GM19438 (cell line): ENCODE data around the gene ZNRF3.

ENCODE experiments used
- ATAC-seq: cut with Tn5 transposase; IDR thresholded peaks from one replicate; pipeline ENCODE4 v1.9.1; 2021; ENCODE audit warnings: low read depth; ENCODE audit not compliant: unreplicated experiment

Gene ZNRF3

GRCh38 chr22:28949788-28950187 is 66.4 kb downstream of the ZNRF3 start:
- ATAC-seq: no peak

GRCh38 chr22:28950617-28951411 is 67.4 kb downstream of the ZNRF3 start:
- ATAC-seq: no peak

- no peak for ATAC-seq
Measured at GRCh38 chr22:28951530-28951929, 68.2 kb downstream of the ZNRF3 start.

GRCh38 chr22:28951969-28952521 is 68.7 kb downstream of the ZNRF3 start:
- no peak for ATAC-seq

GRCh38 chr22:28952857-28953256 is 69.5 kb downstream of the ZNRF3 start:
- no peak for ATAC-seq

DNA sequence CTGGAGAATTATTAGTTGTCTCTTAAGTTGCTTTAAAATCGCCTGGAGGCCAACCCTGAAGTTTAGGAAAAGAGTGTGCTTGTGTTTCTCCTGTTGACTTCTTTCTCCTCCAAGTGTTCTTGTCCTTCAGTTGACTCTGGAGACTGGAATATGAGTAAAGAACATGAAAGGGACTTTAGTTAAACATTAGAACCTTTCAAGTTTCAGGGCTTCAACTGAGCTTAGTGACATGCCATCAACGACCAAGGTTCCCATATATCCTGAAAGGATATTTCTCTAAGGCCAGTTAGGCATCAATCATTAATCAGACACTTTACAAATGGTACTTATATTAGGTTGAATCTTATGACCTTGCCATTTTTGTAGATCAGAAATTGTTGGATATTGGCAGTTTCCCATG is 70.0 kb downstream of the ZNRF3 start:
- no peak for ATAC-seq

DNA sequence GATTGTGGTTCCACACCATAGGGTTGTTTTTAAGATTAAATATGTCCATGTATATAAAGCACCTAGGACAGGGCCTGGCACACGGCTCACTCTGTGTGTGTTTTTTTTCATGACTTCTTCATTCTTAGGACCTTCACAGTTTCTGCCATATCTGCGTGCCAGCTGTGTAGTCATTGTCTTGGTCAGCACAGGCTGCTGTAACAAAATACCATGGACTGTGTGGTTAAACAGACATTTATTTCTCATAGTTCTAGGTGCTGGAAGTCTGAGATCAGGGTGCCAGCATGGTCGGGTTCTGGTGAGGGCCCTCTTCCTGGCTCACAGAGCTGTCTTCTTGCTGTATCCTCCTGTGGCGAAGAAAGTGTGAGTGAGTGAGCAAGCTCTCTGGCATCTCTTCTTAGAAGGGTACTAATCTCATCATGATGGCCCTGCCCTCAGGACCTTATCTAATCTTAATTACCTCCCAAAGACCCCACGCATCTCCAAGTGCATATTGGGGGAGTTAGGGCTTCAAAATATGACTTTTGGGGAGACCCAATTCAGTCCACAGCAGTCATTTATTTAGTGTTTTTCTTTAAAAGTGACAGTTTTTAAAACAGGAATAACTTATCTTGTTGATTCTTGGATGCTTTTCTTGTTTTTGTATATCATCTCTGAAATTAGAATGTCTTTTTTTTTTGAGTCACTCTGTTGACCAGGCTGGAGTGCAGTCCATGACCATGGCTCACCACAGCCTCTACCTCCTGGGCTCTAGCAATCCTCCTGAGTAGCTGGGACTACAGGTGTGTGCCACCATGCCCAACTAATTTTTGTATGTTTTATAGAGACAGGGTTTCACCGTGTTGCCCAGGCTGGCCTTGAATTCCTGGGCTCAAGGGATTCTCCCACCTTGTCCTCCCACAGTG is 70.9 kb downstream of the ZNRF3 start:
- ATAC-seq: no peak

GRCh38 chr22:28955817-28956216 is 72.4 kb downstream of the ZNRF3 start:
- peak; percentile 79 for ATAC-seq

DNA sequence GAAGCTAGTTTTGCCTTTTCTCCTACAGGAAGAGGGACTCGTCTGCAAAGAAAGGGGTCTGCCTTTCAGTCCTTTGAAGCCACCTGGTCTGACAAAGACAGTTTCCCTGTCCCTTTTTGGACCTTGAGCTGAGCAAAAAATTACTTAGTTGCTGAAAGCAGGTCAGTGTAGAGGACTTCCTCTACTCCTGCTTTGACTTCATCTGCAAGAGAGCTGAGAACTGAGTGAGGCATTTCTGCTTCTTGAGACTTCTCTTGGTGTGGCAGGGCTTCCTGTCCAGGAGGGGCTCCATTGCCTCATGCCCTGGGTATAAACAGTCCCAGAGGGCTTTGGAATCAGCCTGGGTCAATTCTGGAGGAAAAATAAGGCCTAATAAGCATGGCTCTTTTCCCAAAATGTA is 73.1 kb downstream of the ZNRF3 start:
- no peak for ATAC-seq

- ATAC-seq: no peak
Measured at GRCh38 chr22:28958611-28959010, 75.2 kb downstream of the ZNRF3 start.

GRCh38 chr22:28962042-28962554 is 78.7 kb downstream of the ZNRF3 start:
- ATAC-seq: no peak

DNA sequence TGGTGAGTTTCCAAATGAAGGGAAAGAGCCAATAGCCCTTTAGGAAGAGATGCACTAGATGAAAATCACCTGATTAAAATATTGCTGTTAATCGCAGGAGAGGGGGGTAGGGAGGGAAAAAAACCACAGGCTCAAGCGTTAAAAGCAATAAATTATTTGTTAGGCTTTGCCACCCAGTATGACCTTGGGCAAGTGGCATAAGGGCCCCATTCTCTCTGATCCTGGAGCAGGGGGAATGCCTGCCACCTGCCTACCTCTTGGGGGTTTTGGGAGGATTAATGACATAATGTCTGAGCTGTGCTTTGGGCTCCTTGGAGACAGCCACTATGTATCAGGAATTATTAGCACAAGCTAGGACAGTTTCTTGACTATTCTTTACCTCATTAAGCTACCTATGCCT is 80.0 kb downstream of the ZNRF3 start:
- no peak for ATAC-seq

GRCh38 chr22:28967163-28967665 is 83.8 kb downstream of the ZNRF3 start:
- ATAC-seq: no peak

- no peak for ATAC-seq
Measured at GRCh38 chr22:28967969-28968368, 84.6 kb downstream of the ZNRF3 start.

- no peak for ATAC-seq
Measured at GRCh38 chr22:28969401-28970168, 86.2 kb downstream of the ZNRF3 start.

GRCh38 chr22:28973352-28973751 is 90.0 kb downstream of the ZNRF3 start:
- no peak for ATAC-seq

DNA sequence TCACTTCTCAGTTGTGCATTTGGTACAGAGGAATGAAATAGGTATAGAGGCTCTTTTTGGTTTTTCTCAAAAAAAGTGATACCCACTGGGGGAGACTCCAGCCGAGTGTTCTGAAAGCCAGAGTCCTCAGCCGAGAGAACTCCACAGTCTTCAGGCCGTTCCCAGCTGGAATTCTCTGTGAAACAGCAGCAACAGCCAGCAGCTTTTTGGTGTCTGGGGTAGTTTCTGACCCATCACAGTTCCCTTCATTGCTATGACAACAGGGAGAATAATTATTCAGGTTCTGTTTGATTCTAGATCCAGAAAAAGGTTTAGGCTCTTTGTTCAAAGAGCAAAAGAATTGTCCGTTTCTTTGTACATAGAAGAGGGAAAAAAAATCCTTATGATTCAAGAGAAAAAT is 93.7 kb downstream of the ZNRF3 start:
- no peak for ATAC-seq

DNA sequence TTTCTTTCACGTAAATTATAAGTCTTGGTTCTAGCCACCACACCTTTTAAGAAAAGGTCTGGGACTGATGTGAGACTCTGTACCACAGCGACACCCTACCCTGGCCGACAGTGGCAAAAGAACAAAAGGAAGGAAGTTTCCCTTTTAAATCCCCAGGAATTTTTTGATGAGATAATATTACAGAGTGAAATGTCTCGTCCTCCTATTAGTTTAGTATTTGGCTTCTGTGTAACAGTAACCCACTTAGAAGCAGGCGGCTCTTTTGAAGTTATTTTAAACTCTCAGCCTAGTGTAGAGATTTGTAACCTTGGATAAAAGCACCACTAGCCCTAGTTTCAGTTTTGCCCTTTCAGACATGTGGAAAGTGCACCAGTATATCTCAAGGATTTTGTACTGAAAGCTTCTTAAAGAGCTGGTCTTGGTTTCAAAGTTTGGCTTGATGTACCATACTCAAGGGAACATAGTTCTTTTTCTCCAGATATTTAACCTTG is 94.2 kb downstream of the ZNRF3 start:
- no peak for ATAC-seq

- ATAC-seq: no peak
Measured at GRCh38 chr22:28978158-28978557, 94.8 kb downstream of the ZNRF3 start.
